GM18511 (cell line): ENCODE measurements around the gene TMEM63B.
"Not testable (repeated sequence)": the region's sequence is repeated elsewhere in the genome, so short reads cannot be mapped to it uniquely, and the experiment has no call there.

ENCODE experiments used
- ATAC-seq: cut with Tn5 transposase; IDR thresholded peaks from one replicate; pipeline ENCODE4 v1.9.1; 2021; ENCODE audit warnings: mild to moderate bottlenecking, moderate library complexity; ENCODE audit not compliant: unreplicated experiment

Gene TMEM63B

DNA sequence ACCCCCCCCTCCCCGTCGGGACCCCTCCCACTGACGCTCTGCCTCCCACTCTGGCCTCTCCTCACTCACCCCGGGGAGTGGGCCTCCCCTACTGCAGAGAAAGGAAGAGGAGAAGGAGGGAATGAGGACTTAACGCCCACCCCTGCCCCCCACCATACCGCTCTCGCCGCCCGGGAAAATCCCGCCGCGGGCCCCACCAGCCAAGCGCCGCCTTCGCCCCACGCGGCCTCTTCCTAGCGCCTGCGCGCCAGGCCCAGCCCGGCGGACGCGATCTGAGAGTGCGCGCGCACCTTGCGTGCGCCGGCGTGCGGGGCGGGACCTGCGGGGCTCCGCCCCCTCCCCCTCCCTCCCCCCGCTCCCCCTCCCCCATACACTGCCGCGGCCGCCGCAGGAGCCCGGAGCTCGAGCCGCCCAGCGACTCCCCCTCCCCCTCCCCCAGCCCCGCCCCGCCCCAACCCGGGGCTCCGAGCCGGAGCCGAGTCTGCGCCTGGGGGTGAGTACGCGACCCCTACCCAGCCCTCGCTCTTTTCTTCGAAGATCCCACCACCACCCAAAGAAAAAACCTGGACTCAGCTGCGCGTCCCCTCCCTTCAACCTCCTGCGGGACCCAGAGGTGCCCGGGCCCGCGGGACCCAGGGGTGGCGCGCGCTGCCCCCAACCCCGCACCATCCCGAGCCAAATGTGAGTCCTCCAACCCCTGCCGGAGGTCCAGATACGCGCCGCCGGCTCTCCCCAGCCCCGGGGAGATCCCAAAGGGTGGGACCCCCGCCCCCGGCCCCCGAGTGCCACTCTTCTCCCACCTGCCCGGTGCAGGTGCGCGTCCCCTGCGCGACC, at the start of gene TMEM63B, which contains the start of gene MRPL14:
TSS of gene TMEM63B (plus strand) at position 369 of the 834 bp plus-strand sequence. CDS start 7,031 bp downstream, outside the sequence.
TSS of gene MRPL14 (minus strand) at position 267 of the 834 bp plus-strand sequence. CDS start 10,841 bp downstream, outside the sequence.
- ATAC-seq = peak; percentile 73

- ATAC-seq = no peak
Observed at GRCh38 chr6:44078219-44078826, 49.0 kb upstream of the TMEM63B start.

DNA sequence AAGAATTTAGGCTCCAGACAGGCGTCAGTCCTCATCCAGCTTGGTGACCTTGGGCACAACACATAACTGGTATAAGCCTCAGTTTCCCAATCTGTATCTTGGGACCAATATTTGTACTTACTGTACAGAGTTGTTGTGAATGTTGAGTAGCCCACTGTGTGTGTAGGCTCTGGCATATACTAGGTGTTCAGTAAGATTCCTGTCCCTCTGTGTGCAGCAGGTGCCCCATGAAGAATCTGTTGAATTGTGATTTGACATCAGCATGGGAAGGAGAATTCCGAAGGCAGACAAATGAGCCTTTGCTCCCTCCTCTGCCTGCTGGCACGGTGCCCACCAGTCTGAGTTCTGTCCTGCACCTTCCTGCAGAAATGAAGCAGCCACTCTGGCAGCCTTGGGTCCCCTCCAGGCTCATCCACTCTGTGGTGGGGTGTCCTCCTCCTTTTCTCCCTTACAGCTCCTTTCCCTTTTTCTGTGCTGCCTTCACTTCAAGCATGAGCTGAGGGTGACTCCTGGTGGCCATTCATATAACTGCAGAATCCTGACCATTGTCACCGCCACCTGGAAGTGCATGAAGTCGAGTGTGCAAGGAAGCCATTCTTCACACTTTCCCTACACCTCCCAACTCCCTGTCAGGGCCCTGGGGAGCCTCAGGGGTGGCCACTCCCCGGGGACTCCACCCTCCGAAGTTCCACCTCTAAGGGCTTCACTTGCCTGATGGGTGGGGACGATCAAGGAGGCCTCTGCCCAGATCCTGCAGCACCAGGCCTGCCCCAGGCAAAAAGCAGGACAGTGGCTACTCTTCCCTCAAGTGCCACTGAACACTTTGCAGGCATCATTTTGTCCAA, 48.3 kb upstream of the TMEM63B start:
- ATAC-seq = no peak

DNA sequence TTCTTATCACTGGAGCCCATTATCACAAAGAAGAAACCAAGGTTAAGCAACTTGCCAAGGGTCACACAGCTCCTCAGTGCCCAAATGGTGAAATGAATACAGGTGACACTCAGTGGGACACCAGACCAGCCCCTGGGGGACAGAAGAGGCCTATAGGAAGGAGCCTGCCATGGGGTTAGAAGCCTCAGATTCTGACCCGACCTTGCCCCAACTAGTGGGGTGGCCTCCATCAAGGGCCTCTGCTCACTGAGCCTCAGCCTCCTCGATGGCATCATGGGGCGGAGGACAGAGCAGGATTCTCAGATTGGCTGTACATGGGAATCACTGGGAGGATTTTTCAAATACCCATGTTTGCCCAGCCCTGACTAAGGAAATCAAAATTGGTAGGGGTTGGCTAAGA, 47.7 kb upstream of the TMEM63B start:
- ATAC-seq = no peak

- ATAC-seq = no peak
Observed at GRCh38 chr6:44080561-44081521, 46.5 kb upstream of the TMEM63B start.

DNA sequence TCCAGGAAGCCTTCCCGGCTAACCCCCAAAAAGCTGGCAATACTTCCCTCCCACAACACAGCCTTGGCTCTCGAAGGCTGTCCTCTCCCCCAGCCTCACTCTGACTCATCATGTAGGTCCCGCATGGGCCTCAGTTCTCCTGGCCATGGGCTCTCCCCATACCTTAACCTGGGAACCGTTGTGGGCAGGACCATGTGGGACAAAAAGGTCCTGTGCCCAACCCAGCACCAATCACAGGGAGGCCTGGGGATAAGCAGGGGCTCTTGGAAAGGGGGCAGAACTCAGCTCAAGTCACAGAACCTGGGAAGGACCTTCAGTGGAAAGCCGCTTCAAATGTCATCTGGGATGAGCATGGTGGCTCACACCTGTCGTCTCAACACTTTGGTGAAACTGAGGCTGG, 45.6 kb upstream of the TMEM63B start:
- no peak for ATAC-seq

DNA sequence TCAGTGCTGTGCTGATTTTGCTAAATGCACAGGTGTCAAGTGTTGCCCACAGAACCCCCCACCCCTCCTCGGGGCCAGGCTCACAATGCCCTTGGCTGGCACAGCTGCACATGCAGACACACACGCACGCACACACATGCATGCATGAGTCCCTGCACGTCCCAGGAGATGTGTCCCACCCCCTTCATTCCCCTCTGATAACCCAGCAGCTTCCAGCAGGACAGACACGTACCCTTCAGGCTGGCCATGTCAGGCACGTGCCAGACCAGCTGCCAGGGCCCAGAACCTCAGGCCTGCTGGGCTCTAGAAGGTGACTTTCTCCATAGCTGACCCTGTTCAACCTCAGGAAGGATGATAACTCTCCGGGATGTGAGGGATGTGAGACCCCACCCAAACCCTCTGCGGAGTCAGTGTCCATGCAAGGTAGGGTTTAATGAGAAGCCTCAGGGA, 44.5 kb upstream of the TMEM63B start:
- ATAC-seq = no peak

GRCh38 chr6:44084231-44085014, 42.9 kb upstream of the TMEM63B start:
- no peak for ATAC-seq

GRCh38 chr6:44085219-44085618, 42.1 kb upstream of the TMEM63B start:
- no peak for ATAC-seq

- no peak for ATAC-seq
Observed at GRCh38 chr6:44086931-44087574, 40.3 kb upstream of the TMEM63B start.

DNA sequence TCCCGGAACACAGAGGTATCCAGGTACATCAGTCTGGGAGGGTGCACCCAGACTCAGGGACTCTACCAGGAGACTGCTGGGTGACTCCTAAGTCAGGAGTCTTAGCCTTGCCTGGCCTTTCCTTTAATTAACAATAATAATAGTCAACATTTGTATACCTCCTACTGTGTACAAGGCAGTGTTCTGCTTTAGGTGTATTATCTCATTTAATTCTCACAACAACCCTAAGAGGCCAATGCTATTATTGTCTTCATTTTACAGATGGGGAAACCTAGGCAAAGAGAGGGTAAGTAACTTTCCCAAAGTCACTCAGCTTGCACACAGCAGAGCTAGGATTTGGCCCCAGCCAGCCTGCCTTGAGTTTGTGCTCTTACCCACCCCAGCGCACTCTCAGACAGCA, 39.7 kb upstream of the TMEM63B start:
- ATAC-seq = no peak

DNA sequence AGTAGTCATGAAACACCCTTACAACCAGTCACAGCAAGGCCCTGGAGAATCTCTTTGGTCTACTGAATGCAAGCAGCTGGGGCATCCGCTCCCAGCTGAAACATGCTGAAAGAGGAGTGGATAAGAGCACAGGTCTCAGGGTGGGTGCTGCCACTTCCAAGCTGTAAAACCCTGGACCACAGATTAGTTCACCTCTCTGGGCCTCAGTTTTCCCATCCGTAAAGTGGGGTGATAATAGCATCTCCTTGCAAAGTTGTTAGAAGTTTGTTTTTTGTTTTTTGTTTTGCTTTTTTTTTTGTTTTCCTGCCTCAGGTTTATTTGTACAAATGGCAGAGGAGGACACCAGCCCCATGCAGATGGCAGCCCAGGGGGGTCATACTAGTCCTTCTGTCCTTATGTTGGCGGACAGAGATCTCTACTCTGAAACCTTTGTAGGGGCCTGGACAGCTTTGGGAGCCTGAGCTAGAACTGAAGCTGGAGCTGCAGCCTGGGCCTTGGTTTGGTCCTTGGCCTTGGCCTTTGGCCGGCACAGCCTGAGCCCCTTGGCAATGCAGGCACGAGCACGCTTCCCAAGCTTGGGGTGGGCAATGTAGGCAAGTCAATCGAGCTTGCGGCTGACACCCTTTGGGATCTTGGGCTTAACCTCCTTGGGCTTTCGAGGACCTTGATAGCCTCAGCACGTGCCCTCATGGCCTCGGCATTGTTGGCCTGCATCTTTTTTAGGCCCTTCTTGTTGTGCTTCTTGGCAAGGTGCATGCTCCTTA, 38.3 kb upstream of the TMEM63B start:
- ATAC-seq = no peak

DNA sequence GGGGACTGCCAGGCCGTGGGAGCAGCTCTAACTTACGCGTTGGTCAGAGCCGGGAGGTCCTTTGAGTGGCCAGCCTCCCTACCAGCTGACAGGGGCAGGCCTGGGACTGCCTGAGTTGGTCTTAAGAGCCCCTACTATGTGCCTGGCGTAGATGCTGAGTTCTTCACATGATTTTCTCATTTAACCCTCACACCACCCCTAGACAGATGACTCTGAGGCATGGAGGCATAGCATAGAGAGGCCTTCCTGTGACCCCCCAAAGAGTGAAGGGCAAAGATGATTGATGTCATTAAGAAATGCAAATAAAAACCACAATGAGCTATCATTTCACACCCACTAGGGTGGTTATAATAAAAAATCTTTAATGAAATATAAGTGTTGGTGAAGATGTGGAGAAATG, 36.9 kb upstream of the TMEM63B start:
- ATAC-seq = no peak

DNA sequence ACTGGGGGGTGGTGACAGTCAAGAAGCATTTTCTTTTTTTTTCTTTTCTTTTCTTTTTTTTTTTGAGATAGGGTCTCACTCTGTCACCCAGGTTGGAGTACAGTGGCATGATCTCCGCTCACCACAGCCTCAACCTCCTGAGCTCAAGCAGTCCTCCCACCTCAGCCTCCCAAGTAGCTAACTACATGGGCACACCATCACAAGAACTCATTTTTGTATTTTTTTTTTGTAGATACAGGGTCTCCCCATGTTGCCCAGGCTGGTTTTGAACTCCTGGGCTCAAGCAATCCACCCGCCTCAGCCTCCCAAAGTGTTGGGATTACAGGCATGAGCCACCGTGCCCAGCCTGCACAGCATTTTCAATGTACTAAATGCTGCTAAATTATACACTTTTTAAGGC, 36.0 kb upstream of the TMEM63B start:
- not testable (repeated sequence) for ATAC-seq

DNA sequence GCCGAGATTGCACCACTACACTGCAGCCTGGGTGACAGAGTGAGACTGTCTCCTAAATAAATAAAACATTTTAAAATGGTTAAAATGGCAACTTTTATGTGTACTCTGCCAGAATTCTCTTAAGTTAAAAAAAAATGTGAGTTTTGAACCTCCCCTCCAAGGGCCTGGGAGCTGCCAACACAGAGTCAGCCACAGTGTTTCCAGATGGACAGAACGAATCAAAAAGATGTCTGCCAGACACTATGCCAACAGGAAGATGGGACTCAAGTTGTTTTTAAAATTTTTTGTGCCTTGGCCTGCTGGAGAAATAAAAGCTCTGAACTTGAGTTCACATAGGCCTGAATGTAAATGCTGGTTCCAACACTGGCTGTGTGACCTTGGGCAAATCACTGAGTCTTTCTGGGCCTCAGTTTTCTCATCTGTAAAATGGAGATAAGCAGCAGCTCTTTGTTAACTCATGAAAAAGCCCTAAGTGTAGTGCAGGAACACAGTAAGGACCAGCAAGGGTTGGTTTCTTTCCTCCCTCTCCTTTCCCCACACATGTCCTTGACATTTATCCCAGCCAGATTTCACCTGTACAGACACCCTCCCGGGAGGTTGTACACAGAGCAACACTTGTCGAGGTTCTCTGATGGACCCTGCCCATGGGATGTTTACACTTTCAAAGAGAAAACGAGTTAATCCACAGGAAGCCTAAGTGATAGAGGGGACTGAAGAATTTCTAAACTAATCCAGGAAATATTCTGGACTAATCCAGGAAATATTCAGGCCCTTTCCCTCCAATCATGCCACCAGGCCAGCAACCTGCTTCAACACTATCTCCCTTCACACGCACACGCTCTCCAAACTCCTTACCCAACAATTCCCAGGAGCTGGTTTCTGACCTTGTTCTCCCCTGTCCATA, 35.1 kb upstream of the TMEM63B start:
- no peak for ATAC-seq

GRCh38 chr6:44093066-44093465, 34.3 kb upstream of the TMEM63B start:
- ATAC-seq = no peak

DNA sequence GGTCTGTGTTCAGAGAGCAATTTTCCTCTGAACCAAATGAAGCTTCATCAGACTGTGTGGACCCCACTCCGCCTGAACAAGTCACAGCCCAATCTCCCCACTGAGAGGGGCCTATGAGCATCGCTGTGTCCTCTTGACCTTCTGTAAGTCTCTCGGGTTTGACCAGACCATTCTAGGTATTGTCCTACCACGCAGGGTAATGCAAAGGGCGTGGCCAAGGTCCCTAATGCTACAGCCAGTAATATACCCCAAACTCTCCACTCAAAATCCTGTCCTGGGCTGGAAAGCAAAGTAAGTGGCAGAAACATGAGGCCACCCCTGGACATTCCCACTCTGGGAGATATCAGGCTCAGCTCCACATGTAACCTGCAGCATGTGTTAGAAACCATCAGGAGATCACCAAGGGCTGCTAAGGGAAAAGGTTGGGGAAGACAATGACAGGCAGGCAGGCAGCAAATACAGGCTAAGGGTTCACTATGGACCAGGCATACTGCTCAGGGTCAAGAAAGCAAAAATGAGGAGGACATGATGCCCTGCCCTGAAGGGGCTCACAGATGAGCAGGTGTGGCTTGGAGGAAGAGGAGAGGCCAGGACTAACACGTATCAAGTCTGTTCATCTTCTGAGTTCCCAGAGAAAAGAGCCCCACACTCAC, 33.5 kb upstream of the TMEM63B start:
- ATAC-seq = no peak
